ENCODE measurements around the gene RANGRF.

The RANGRF gene

DNA sequence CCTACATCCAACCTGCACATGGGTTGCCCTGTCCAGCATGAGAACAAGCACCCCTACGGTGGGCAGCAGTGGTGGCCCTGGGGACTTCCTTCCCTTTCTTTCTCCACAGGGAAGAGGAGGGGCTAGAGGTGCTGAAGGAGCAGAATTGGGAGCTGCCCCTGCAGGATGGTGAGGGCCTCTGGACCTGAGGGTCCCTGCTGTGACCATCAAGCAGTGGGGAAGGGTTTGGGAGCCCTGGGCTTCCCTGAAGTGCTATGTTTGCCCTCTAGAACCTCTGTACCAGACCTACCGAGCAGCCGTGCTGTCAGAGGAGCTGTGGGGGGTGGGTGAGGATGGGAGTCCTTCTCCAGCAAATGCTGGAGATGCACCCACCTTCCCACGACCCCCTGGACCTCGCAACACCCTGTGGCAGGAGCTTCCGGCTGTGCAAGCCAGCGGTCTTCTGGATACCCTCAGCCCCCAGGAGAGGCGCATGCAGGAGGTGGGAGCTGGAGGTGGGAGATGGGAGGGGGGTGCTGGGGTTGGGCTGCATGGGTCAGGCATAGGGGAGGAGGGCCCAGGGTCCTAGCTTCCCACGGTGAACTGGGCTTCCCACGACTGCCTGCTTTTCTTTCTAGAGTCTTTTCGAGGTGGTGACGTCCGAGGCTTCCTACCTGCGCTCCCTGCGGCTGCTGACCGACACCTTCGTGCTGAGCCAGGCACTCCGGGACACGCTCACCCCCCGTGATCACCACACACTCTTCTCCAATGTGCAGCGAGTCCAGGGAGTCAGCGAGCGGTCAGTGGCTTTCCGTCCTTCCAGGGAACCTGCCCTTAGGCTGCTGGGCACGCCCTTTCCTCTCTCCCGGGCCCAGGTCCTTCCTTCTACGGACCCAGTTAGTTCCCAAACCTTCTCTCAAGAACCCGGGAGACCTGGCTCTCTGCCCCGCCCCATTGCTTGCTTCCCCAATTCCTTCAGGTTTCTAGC, 26.6 kb downstream of the RANGRF start:
- no peak for DNase-seq

DNA sequence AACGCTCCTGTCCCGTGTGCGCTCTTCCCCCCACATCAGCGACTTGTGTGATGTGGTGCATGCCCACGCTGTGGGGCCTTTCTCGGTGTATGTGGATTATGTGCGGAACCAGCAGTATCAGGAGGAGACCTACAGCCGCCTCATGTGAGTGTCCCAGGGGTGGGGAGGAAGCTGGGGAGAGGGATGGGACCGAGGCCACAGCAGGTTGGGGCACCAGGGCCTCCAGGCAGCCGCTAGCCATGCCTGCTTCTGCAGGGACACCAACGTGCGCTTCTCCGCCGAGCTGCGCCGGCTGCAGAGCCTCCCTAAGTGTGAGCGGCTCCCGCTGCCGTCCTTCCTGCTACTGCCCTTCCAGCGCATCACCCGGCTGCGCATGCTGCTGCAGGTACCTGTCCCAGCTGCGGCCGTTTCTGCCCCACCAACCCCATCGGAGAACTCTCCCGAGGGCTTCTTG, 27.3 kb downstream of the RANGRF start:
- DNase-seq = no peak

DNA sequence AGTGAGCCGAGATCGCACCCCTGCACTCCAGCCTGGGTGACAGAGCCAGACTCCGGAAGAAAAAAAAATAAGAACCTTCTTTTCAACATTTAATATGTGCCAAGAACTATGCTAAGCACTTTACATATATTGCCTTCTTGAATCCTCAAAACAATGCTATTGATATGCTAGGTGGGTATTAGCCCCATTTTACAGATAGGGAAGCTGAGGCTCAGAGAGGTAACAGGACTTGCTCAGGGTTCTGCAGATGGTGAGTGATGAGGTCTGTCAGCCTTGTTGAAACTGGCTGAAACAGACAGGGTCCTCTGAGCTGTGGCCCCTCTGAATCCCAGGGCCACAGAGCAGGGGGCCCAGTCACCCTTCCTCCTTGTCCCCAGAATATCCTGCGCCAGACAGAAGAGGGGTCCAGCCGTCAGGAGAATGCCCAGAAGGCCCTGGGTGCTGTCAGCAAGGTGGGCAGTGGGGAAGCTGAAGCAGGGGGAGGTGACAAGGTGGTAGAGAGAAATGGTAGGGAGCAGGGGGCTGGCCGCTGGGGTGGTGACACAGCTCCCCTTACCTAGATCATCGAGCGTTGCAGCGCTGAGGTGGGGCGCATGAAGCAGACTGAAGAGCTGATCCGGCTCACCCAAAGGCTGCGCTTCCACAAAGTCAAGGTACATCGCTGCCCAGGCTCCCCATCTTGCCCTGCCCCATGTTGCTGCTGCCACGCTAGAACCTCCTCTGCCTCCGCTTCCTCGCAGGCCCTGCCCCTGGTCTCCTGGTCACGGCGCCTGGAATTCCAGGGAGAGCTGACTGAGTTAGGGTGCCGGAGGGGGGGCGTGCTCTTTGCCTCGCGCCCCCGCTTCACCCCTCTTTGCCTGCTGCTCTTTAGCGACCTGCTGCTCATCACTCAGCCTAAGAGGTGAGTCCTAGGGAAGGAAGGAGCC, 29.8 kb downstream of the RANGRF start:
- DNase-seq = no peak

DNA sequence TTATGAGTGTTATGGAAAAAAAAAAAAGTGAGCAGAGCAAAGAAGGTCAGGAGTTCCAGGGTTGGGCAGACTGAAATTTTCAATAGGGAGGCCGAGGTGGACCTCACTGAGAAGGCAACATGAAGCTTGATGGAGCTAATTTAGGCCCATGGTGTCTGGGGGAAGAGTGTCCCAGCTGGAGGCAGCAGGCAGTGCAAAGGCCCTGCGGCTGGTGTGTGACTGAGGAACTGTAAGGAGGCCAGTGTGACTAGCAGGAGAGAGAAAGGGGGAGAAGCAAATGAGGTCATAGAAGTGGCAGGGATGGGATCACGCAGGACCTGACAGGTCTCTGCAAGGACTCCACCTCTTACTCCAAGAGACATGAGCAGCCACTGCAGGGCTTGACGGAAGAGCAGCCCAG, 31.8 kb downstream of the RANGRF start:
- no peak for DNase-seq

DNA sequence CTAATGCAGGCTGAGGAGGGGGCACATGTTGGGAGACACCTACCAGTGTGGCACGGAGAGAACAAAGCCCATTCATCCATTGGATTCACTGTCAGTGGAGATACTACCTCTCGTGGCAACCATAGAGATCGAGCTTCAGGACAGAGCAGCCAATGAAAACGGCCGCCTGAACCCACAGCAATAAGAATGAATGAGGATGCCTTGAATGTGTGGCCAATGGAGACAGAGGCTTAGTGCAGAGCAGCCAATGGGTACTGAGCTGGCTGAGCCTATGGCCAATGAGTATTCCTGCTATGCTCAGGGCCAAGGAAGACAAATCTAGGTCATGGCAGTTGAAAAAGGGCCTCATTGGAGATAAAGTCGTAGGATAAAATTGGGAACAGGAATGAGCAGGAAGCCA, 32.5 kb downstream of the RANGRF start:
- no peak for DNase-seq

DNA sequence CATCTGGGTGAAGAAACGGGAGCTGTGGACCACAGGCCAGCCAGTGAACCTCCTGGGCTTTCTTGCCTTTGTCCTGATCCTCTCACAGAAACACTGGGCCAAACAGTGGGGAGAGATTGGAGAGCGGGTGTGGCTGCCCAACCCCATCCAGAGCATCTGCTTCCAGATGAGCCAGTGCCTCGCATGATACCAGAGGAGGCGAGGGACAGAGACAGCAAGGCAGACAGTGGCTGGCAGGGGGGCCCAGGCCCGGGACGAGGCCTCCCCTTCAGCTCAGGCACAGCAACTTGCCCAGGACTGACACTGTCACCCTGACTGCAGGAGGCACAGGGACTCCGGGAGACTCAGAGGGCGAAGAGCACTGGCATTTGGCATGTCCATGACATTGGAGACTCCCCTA, 33.6 kb downstream of the RANGRF start:
- DNase-seq = no peak

DNA sequence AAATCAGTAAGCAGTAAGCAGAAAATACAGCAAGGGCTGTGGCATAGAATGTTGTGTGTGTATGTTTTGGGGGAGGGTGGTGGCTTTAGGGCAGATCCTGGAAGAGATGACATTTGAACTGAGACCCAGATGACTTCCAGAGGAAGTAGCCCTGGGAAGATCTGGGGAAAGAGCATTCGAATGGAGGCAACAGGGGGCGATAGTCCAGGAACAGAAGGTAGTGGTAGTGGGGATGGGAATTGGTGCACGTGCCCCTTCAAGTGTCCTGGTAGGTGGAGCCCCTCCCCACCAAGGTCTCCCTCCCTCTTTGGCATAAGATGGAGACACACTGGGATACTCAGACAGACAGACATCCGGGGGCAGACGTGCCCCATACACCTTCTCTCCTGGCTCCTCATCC, 35.7 kb downstream of the RANGRF start:
- no peak for DNase-seq

DNA sequence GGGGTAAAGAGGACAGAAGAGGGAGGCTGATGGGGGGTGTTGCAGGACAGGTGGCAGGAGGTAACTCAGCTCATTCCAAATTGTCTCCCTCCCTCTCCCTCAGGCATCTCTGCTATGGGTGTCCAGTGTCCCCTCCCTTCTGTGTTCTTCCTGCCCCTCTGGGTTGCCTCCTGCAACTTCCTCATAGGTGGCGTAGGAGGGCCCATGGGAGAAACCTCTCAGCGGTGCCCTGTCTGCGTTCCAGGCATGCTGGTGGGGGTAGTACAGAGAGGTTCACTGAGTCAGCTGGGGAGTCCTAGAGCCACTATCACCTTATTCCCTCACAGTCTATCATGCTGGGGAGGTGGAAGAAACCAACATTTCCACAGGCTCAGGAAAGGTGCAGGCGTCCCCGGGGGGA, 36.5 kb downstream of the RANGRF start:
- no peak for DNase-seq

DNA sequence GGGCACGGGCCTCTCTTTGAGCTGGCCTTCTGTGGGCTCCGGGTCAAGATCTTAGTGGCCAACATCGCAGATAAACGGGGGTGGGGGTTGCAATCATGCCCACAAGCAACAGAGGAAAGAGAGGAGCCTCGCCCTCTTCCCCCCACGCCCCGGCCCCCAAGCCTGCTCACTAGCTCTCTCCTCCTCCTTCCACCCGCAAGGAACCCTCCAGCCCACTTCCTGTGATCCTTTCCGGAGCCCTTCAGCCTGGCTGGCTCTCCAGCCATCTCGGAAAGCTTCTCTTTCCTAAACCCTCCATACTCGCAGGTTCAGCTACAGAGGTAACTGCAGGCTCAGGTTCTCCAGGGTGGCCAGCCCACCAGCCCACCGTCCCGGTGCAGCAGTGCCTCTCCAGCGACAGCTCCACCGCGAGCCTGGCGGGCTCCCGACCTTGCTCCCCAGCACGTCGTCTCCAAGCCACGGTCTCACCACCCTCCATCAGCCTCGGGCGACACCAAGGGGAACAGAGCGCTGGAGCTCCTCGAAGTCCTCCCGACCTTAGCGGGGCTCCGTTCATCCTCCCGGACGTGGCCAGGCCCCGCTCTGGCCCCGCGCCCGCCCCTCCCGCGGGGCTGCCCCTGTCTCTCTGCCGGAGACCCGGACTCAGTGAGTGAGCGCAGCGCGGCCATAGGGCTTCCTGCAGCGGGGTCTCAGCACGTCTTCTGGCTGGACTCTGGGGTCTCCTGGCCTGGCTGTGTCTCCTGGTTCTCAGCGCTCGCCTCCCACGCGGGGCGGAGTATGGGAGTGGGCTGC, 38.2 kb downstream of the RANGRF start:
- DNase-seq = no peak

DNA sequence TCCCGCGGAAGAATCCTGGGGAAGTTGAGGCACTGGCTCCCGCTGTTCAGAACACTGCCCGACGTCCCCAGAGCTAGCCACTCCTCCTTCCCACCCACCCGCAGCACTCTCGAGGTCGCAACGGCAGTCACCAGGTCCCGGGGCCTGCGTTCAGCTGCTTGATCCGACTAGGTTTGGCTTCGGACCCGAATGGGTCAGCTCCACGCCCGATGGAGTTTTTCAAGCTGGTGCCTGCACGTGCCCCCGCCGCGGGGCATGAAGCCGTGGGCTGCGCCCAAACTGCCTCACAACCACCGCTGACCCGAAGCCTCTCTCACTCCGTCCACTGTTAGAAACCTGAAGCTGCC, 38.8 kb downstream of the RANGRF start:
- DNase-seq = no peak

DNA sequence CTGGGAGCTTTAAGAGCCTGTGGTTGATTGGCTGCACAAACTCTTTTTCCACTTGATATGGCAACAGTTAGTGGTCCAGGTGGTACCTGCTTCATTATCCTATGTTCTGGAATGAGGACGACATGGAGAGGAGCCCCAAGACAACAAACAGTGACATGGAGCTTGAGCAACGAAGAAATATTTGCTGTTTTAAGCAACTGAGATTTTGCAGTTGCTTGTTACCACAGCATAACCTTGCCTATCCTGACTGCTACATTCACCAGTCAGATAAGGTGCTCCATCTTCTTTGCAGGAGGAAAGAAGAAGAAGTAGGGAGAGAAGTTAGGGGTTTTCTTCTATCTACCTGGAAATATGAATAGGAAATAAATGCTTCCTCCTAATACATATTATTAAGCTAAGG, 43.7 kb downstream of the RANGRF start:
- DNase-seq = no peak

DNA sequence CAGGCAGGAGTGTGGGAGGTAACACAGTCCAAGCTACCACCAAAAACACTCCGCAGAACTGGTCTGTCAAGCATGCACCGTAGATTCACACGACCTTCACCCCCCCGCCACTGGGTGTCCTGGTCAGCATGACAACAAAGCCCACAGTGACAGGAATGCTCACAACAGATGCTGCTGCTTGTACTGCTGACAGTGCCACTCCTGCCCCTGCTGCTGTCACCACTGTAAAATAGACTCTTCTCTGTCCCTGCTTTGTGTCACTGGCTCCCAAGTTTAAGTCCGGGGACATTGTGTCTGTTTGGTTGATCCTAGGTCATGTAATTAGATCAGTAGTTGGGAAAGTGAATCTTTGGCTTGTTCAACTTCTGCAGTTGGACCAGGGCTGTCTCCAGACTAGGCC, 44.2 kb downstream of the RANGRF start:
- DNase-seq = no peak

DNA sequence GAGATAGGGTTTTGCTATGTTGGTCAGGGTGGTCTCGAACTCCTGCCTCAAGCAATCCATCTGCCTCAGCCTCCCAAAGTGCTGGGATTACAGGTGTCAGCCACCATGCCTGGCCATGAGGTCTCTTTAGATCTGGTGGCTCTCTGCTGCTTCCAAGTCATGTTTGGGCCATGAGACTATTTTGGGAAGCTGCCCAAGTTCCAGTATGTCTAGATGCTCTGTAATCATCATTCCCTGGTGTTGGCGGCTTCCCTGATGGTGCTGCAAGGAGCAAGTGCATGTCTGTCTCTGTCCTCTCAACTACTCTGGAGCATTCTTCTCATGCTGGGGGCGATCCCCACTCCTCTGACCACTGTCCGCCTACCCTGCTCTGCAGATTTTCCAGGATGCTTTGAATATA, 44.8 kb downstream of the RANGRF start:
- no peak for DNase-seq

DNA sequence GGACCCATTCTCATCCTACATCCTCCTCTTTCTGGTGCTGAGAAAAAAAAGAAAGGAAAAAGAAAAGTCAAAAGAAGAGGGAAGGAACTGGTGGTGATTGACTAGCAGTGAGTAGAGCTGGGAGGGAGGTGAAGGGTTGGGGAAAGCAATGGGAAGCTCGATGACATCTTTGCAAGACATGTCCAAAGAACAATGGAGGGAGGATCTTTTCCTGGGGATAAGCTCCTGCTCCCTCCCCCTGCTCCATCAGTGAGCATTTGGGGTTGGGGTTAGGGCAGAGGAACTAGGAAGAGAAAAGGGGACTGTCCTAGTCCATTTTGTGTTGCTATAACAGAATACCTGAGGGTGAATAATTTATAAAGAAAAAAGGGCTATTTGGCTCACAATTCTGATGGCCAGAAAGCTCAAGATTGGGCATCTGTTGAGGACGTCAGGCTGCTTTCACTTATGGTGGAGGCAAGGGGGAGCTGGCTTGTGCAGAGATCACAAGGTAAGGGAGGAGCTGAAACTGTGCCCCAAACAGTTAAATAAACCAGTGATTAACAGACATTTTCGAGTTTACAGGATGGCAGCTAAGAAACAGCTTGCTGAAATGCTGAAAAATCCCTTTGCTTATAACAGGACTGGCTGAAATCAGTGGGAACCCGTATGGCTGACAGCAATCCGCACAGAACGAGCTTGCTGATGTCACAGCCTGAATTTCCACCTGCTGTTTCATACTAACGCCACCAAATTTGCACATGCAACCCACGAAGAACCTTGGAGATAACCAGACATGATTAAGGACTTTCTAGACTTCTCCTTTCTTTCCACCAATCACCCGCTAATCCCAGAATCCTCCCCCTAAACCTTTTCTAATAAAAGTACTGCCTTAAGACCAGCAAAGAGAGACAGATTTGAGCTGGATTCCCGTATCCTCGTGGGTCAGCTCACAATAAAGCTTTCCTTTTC, 49.6 kb downstream of the RANGRF start:
- no peak for DNase-seq

DNA sequence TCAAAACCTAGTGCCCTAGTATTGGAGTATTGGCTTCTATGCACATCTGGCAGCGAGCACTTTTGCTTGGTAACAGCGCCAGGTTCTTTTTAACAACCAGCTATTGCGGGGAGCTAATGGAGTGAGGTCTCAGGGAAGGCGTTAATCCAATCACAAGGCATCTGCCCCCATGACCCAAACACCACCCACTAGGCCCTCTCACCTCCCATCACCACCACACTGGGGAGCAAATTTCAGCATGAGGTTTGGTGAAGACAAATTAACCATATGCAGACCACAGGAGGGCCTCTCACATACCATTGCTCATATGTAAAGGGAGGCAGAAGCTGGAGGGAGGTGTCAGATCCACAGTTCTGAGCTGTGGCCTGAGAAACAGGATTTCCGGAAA, 50.3 kb downstream of the RANGRF start:
- DNase-seq = no peak

DNA sequence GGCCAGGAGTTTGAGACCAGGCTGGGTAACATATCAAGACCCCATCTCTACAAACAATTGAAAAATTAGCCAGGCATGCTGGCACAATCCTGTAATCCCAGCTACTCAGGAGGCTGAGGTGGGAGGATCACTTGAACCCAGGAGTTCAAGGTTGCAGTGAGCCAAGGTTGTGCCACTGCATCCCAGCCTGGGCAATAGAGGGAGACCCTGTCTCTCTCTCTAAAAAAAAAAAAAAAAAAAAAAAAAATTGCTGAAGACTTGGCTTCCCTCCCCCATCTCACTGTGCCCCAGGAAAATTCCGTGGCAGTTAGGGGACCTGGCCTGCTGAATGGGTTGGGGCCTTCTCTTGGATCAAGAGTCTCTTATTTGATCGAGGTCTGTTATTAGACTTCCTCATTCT, 51.1 kb downstream of the RANGRF start, which contains the start of gene ODF4:
ODF4 (plus strand) TSS at position 301 of the 400 bp plus-strand sequence. CDS start 212 bp downstream, outside the sequence.
- no peak for DNase-seq

Data from NCI-H2171 (cell line).